ENCODE data around the gene ARL6IP4.
"Not testable (repeated sequence)": the region's sequence is repeated elsewhere in the genome, so short reads cannot be mapped to it uniquely, and the experiment has no call there.

ARL6IP4 gene

GRCh38 chr12:123010681-123011080 is 30.2 kb downstream of the ARL6IP4 start:
- H3K4me3 ChIP-seq (ENCODE audit: control insufficient read depth, low read depth, low read length), result no peak overlapping the region
- DNase-seq (ENCODE audit: low read depth), result no peak
- no peak for TF ChIP-seq CTCF (IDR thresholded peaks at IDR 0.05; ENCODE audit: control insufficient read depth, insufficient read depth, low read depth, low read length, missing control alignments)

GRCh38 chr12:123011701-123012100 is 31.2 kb downstream of the ARL6IP4 start:
- no peak for DNase-seq (ENCODE audit: low read depth)
- no peak for TF ChIP-seq CTCF (IDR thresholded peaks at IDR 0.05; ENCODE audit: control insufficient read depth, insufficient read depth, low read depth, low read length, missing control alignments)
- H3K4me3 ChIP-seq (ENCODE audit: control insufficient read depth, low read depth, low read length), result no peak overlapping the region

GRCh38 chr12:123013185-123014095 is 33.0 kb downstream of the ARL6IP4 start:
- TF ChIP-seq CTCF (IDR thresholded peaks at IDR 0.05; ENCODE audit: control insufficient read depth, insufficient read depth, low read depth, low read length, missing control alignments), result no peak
- no peak overlapping the region for H3K4me3 ChIP-seq (ENCODE audit: control insufficient read depth, low read depth, low read length)
- no peak for DNase-seq (ENCODE audit: low read depth)

GRCh38 chr12:123014473-123014872 is 34.0 kb downstream of the ARL6IP4 start:
- H3K4me3 ChIP-seq (ENCODE audit: control insufficient read depth, low read depth, low read length); DNase-seq (ENCODE audit: low read depth): not testable (repeated sequence)

GRCh38 chr12:123017753-123018152 is 37.3 kb downstream of the ARL6IP4 start:
- TF ChIP-seq CTCF (IDR thresholded peaks at IDR 0.05; ENCODE audit: control insufficient read depth, insufficient read depth, low read depth, low read length, missing control alignments), result no peak
- DNase-seq (ENCODE audit: low read depth), result no peak

GRCh38 chr12:123019841-123020138 is 39.3 kb downstream of the ARL6IP4 start:
- no peak overlapping the region for H3K4me3 ChIP-seq (ENCODE audit: control insufficient read depth, low read depth, low read length)
- TF ChIP-seq CTCF (IDR thresholded peaks at IDR 0.05; ENCODE audit: control insufficient read depth, insufficient read depth, low read depth, low read length, missing control alignments), result no peak
- no peak for DNase-seq (ENCODE audit: low read depth)

More at GRCh38 chr12:123017753-123018152, 37.3 kb downstream of the ARL6IP4 start:
- no peak overlapping the region for H3K4me3 ChIP-seq (ENCODE audit: control insufficient read depth, low read depth, low read length)

- no peak for DNase-seq (ENCODE audit: low read depth)
- H3K4me3 ChIP-seq (ENCODE audit: control insufficient read depth, low read depth, low read length), result no peak overlapping the region
- TF ChIP-seq CTCF (IDR thresholded peaks at IDR 0.05; ENCODE audit: control insufficient read depth, insufficient read depth, low read depth, low read length, missing control alignments), result no peak
Measured at GRCh38 chr12:123021688-123022604, 41.5 kb downstream of the ARL6IP4 start.
